Measurements from ENCODE around the gene IL33.

IL33 gene

DNA sequence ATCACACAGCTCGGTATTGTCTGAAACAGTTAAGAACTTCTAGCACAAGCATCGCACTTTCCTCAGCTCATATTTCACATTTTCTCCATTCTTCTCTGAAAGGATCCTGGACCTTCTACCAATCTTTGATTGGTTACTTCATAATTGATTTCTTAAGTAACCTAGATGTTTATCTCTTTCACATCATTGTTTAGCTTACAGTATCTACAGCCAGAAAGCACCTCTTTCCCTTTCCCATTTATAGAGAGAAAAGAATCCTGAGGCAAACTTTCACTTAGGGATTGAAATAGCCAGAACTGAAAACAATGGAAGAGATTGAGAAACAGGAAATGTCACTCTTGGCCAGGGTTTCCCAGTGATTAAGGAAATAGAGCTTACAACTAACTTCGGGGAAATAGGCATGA is 2.5 kb downstream of the IL33 start:
- no peak for FAIRE-seq

DNA sequence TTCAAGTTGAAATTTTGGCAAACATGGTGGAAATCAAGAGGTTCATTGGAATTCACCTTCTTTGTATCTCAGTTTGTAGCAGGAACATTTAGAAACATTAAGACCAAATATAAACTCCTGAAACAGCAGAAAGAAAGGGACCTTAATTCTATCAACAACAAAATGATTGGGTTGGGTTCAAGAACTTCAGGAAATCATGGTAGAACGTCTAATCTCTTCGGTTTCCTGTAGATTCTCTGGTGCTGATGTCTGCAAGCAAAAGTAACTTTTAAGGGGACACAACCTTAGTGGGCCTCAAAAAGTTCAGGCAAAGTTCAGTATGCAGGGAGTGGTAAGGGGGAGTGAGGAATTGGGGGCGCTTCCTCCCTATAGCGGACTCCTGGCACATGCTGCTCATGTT is 3.4 kb downstream of the IL33 start:
- no peak for FAIRE-seq

DNA sequence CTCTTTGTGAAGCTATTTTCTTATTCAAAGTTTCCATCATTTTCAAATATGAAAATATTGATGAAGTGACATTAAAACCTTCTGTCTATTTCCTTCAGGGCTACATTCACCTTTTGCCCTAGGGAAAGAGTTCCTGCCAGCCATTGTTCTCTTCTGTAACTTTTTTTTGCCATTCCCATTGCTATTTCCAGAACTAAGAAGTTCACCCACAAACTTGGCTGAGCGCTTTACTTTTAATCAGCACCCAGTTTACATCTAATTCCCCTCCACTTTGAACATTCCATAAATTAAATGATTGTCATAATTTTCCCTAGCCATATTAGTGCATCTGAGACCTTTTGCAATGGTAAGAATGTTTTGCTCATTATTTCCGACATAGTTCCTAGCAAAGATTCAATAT is 4.4 kb downstream of the IL33 start:
- no peak for FAIRE-seq

DNA sequence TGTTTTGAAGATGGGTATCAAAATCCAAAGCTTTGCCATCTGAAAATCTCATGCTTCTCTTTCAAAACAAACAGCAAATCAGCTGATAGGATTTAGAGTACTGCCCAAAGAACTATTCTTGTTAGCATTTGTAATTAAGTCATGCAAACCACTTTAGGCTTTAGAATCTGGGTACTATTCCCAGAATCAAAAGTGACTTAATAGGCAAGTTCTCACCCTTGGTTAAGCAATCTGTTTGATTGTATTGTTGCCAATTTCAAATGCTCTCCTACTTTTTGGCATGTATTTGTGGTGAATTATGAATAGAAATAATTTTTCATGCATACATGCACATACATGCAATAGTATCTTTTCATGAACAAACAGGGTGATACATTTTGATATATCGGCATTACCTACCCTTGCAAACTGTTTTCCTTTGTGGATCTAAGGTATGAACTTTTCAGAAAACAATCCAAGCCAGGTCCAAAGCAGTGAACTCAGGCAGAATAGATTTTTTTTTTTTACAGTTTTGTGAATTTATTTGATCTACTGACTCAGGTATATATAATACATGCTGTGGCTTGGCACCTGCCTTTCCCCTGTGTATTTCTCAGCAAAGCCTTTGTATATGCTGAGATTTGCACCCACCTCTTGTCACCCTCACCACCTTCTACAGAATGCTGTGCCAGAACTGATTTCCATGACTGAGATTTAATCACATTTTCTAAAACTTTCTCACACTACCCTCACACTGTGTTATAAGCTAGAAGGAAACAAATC is 9.0 kb downstream of the IL33 start:
- no peak for FAIRE-seq

DNA sequence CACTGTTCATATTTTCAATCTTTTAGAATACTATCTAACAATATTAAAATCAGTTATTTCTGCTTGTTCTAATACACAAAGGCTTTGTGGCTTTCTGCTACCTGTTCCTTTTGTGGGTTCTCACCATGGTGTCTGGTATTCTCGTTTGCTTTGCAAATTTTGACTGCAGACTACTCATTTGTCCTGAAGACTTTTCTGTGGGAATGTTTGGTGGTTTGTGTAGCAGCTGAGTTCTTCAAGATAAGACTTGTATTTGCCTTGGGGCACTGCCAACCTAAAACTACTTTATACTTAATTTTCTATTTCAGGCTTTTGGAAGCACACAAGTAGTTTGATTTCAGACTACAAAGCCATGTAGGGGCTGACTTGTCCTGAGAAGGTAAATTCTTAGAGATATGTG is 11.1 kb downstream of the IL33 start:
- FAIRE-seq = no peak

DNA sequence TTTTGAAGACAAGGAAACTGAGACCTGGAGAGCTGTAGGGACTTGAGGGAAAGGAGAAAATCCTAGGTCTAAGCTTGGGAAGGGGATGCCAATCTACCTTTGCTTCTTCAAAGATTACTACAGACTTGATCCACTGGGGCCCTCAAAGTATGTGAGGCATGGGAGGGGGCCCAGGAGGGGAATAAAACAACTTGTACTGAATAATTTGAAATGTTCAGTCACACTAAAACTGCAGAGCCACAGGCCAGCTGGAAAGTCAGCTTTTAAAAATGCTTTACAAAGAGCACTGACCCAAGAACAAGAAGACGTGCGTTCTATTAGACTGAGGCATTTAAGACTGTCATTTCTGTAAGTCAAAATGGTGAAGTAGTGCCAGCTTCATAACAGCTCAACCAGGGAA is 13.6 kb downstream of the IL33 start:
- FAIRE-seq = no peak

DNA sequence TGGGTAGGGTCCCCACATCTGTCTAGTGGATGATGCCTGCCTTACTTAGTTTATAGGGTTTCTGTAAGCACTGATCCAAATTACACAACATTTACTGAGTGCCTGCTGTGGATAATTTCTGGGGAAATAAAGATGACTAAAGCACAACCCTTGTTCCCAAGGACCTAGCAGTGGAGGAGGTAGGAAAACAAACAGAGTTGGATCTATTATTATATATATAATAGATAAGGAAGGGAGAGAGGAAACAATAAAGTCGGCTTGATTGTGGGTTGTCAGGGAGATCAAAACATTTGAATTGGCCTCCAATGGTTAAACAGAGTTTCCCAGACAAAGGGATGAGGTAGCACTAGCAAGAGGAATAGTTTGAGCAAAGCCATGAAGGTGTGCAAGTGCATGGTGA is 14.0 kb downstream of the IL33 start:
- FAIRE-seq = no peak

DNA sequence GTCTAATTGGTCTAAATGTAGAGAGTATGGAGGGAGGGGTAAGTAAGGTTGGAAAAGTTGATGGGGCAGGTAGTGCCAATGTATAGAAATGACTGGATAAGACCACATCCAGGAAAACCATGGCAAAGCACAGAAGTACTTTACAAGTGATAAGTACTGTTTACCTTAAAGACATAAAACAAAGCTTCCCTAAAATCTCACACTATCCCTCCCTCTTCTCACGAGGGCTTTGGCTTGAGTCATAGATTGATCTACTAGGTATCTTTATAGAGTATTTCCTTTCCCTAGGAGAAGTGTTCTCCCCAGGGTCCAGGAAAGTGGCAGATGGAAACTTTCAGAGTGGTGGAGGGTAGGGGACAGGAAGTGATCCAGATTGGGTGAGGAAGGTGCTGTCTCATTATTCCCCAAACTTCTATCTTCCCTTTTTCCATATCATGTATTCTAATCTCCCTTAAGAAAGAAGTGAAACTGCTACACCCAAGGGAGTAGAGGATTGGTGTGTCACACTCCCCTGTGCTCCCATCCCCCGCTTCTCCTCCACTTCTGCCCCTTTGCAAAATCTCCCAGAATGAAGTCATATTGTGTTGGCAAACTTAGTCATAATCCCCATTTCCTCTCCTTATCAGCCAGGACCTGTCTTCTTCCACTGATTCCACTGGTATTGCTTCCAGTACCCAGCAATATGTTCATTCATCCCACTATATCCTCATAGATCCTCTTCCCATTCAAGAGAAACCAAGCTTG is 14.6 kb downstream of the IL33 start:
- no peak for FAIRE-seq

DNA sequence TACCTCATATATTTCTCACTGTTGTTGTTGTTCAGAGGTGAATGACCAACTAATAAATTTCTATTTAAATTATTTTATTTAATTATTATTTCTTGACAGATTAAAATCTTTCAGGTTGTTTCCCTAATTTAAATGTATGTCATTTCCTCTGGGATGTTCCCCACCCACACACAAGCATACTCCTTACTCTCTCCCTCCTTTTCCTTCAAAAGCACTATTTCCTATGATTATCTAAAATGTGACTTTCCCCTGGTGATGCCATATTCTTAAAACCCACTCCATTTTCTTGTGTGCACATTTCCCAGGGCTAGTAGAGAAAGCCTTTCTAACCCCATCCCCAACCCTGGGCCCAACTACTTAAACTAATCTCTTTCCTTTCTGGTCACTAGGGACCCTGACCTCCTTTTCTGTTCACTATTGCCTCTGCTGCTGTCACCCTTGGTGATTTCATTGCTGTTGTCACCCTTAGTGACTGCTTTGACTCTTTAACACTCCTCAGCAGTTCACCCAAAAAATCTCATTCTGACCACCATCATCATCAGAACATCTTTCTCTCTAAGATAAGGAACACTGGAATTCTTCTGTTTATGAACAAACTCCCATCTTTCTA is 16.8 kb downstream of the IL33 start:
- FAIRE-seq = no peak

DNA sequence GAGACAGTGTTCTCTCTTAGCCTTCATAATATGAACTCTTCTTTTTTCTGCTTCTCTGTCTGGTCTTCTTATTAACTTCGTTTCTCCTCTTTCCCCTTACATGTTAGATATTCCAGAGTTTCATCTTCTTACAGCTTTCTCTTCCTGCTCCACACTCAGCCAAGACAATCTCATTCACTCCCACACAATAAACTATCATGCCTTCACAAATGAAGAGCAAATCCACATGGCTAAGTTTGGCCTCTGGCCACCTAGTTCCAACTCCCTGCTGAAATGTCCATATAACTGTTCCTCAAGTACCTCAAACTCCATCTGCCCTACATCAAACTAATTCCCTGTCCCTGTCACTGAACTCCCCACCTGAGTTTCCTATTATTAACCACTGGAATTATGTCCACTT is 18.4 kb downstream of the IL33 start:
- FAIRE-seq = no peak

DNA sequence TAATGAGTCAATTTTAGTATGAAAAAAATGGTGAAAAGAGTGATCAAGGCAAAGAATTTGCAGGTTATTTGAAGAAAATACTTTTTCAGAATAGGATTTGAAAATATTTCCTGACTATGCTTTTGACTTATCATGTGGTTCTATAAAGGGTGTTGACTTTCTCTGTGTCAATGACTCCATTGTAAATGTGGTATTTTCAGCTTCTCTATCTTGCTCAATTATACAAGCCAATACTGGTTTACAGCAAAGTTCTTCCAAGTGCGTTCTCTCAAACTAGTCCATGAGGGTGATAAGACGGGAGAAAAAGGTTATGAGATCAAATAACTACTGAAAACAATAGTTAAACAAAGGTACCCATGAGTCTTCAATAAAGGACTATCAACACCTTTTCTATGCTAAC is 21.7 kb downstream of the IL33 start:
- no peak for FAIRE-seq

DNA sequence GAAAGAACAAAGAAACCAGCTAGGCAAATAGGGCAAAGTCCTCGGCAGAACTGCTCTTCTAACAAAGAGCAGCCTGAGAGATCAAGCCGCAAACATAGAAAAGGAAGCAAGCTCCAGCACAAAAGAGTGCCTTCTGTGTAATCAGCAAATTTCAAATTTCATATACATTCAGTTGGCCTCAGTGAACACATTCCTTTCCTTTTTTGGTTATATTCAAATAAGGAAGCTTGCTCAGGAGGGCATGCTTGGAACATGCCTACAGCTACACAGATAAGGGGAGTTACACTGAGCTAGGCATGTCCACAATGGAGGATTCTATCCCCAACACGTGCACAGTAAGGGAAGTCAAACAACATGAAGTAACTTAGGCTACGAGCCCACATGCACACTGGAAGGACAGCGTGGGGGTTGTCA is 23.4 kb downstream of the IL33 start:
- no peak for FAIRE-seq

DNA sequence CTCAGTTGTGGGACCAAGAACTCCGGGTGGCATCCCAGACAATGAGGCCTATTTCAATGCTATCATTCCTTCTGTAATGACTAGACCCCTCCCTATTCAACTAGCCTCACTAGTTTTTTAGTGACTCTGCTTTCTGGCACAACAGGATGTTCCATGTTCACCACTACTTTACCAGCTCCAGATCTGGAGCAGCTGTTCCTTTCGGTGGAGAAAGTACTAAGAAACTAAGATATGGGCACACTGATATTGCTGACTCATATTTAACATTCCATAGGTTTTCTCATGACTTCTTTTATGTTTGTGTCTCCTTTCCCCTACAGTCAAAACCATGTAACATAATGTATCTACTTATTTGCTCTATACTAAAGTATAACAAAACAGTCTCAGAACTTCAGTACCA is 24.1 kb downstream of the IL33 start:
- FAIRE-seq = no peak

DNA sequence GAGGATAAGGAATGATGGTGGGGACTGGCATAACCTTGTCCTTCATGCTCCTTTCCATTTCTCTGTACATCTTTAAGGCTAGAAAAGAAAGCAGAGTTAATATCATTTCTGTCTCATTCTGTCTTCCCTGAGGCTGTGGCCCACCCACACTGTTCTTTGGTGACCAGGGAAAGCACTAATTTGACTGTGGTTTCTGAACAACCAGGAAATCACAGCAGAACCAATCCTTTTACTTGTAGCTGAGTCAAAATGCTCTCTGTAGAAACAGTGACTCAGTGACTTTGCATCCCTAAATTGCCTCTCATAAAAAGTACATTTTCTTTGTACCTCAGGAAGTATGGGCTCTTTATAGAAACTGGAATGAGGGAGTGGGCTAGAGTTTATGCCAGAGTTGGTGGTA is 28.1 kb downstream of the IL33 start:
- FAIRE-seq = no peak

DNA sequence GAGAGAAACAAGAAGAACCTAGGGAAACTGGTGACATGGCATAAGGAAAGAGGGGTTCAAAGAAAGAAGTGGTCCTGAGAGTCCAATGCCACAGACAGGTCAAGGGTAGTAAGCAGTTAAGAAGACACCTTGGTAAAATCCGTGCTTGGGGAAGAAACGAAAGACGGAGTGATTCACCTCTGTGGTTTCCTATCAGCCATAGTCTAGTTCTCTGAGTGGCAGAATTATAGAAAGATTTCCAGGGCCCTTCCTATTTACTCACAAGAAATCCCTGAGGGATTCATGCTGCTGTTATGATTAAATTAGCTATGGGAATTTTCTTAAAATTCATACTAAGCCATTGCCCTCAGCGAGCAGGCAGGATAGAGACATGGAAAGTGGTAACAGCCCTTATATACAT is 31.7 kb downstream of the IL33 start:
- no peak for FAIRE-seq

DNA sequence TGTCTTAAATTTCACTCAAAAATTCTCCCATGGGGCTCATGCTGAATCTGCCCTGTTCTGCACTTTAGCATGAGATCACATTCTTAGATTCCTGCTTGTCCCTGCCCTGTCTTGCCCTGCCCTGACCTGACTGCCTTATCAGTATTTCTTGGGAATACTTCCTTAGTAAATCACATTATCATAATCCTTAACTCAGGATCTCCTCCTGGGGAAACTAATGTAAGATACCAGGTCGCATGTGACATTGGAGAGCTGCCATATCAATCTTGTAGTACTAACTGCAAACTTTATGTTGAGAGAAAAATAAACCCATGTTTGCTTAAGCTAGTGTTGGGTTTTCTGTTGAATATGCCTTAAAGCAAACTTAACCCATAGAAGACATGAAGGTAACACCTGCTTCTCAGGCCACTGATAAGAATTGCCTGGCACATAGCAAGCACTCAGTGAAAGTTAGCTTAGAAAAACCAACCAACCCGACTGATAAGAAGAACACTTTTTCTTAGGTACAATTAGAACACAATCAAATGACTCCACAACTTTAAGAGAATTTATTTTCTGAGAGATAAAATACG is 53.3 kb downstream of the IL33 start:
- no peak for FAIRE-seq

DNA sequence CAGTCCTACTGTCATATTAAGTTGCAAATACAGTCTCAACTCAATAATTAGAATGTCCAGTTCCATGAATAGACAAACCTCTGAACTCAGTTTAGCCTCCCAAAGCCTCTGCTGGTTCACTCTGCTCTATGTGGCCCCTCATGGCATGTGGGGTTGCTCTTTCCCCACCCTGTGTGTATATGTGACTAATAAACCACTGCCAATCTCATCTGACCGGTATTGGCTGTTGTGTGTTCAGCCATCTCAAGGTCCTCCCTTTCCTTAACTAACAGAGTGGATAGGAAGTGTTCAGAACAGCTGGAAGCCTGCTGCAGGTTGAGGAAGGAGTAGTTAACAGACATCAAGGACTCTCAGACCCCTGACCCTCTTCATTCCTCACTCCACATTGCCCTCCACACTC is 55.3 kb downstream of the IL33 start:
- FAIRE-seq = no peak

DNA sequence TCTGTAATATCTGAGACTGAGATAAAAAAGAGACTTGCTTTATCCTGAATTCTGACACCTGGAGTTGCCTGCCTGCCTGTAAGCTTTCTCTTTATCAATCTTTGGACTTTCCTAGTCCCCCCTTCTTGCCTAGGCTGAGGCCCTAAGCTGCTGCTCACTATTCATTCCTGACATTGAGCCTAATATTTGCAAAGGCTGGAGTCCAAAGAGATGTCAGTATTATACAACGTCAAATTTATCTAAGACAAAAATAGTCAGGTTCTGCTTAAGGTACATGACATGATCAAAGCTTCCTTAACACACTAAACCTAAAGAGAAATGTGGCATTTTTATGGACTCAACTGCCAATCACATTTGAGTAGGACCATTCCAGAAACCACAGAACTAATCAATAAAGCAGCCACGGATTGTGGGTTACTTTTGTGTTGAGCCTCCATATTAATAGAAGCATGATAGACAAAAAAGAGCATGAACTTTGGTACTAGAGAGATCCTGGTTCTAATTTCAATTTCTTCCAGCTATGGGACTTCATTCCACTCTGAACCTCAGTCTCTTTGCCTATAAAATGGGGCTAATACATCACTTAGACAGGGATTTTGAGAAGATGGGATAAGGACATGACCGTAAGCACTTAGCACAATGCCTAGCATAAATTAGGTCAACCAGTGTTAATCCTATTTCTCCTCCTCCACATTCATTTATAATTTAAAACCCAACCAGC is 56.1 kb downstream of the IL33 start:
- no peak for FAIRE-seq

DNA sequence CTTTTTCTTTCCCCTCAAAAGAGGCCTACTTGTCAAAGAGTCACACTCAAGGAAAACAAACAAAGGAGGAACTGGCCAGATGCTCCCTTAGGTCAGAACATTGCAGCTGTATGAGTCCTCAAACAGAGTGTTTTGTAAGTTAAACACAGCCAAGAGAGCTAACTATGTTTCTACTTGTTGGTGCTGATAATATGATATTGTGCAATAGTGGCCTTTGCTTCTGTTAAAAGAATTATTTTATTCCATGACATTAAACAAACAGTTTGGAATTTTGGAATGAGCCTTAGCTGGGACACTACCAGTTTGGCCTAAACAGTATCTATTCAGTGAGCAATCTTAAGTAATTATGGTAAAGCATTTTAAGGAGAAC is 56.6 kb downstream of the IL33 start:
- no peak for FAIRE-seq

DNA sequence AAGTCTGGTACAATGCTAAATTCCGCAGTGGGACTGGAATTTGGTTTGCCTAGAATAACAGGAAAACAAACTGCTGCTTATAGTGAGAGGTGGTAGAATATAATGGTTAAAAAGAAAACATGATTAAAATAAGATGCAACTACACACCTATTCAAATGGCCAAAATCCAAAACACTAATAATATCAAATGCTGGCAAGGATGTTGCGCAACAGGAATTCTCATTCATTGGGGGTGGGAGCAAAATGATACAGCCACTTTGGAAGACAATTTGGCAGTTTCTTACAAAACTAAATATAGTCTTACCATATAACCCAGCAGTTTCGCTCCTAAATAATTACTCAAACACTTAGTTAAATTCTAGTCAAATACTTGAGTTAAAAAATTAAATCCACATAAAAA is 61.8 kb downstream of the IL33 start:
- FAIRE-seq = no peak

DNA sequence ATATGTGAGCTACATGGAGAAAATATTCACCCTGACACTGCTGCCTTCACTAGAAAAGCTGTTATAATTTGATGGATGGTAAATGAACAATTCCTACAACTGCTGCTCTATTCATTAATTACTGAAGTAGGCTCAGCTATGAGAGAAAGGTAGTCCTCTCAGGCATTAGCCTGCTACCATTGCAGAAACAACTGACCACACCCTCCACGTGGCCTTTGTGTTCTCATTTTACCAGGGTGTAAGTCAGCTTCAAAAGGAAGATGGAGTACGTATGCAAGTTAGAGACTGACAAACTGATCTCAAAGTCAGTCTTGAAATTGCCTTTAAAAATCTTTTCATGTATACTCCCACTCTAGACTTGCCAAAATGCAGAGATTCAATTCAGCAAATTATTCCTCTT is 86.3 kb downstream of the IL33 start:
- no peak for FAIRE-seq

DNA sequence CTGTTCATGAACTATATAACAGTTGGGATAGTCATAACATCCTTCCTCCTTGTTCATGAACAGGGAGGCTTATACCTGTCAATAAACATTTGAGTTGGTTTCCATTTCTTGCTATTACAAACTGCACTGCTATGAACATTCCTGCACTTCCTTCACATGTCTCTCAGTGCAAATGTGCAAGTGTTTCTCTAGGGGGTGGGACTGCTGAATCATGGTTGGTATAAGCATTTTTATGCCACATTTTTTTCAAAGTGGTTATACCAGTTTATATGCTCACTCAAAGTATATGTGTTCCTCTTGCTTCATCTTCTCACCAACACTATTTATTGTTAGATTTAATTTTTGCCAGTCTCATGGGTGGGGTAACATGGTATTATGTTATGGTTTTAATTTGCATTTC is 86.8 kb downstream of the IL33 start:
- FAIRE-seq = no peak

DNA sequence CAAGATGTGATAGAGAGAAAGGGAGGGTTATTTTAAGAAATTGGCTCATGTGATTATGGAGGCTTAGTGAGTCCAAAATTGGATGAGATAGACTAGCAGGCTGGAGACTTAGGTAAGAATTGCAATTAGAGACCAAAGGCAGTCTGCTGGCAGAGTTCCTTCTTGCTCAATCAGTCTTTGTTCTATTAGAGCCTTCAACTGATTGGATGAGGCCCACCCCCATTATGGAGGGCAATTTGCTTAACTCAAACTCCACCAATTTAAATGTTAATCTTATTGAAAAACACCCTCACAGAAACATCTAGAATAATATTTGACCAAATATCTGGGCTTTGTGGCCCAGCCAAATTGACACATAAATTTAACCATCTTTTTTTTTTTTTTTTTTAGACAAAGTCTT is 88.6 kb downstream of the IL33 start:
- no peak for FAIRE-seq

All from TTC549 (cell line).